ENCODE results near the gene RPA3. TPM values are rescaled to one million over a fixed set of nuclear protein-coding genes. Genes with fewer than 3 reads are reported as not detected.
"Not testable (repeated sequence)": the region's sequence is repeated elsewhere in the genome, so short reads cannot be mapped to it uniquely, and the experiment has no call there.

Gene RPA3
- total RNA-seq, 4 donors from 2014 or later, result 8.3 to 15.6 (median 10.3) TPM

- no peak for DNase-seq (ENCODE audit: low spot score in 2 of 2)
- intact Hi-C loops (cut with DNase I; ENCODE audit: low total_unique reads), result loop anchor here (10.0 kb wide), 1 partner anchor 73 kb away; no protein-coding TSS in a partner anchor
- TF ChIP-seq POLR2A (IDR thresholded peaks at IDR 0.05), result no peak
- no peak for TF ChIP-seq CTCF (IDR thresholded peaks at IDR 0.05)
- no peak overlapping the region for H3K4me3 ChIP-seq (ENCODE audit: low read depth, poor library complexity, severe bottlenecking)
Observed at GRCh38 chr7:7681936-7682329, 36.5 kb downstream of the RPA3 start.

- 21 to 23% methylated on average over 7 of the region's 7 CpGs for WGBS, 2 donors
Observed at GRCh38 chr7:7681191-7681935, 37.0 kb downstream of the RPA3 start.

GRCh38 chr7:7679640-7680039 is 38.8 kb downstream of the RPA3 start:
- not testable (repeated sequence) for H3K4me3 ChIP-seq (ENCODE audit: low read depth, poor library complexity, severe bottlenecking); DNase-seq (ENCODE audit: low spot score in 2 of 2)
- WGBS, 2 donors, result 98 to 100% methylated on average over 2 of the region's 2 CpGs
- intact Hi-C loops (cut with DNase I; ENCODE audit: low total_unique reads), result loop anchor here (10.0 kb wide), 1 partner anchor 75 kb away; no protein-coding TSS in a partner anchor

More at GRCh38 chr7:7681191-7681935, 37.0 kb downstream of the RPA3 start:
- intact Hi-C loops (cut with DNase I; ENCODE audit: low total_unique reads), result loop anchor here (10.0 kb wide), 1 partner anchor 73 kb away; no protein-coding TSS in a partner anchor
- peak in 1 of 2 donors; percentile 77 for DNase-seq (ENCODE audit: low spot score in 2 of 2)
- peak in 1 of 3 donors; percentile 27 for TF ChIP-seq CTCF (IDR thresholded peaks at IDR 0.05)
- TF ChIP-seq POLR2A (IDR thresholded peaks at IDR 0.05), result no peak
- H3K4me3 ChIP-seq (ENCODE audit: low read depth, poor library complexity, severe bottlenecking), result no peak overlapping the region

- intact Hi-C loops (cut with DNase I; ENCODE audit: low total_unique reads), result no loop called here
- no peak overlapping the region for H3K4me3 ChIP-seq (ENCODE audit: low read depth, poor library complexity, severe bottlenecking)
- DNase-seq (ENCODE audit: low spot score in 2 of 2), result no peak
- 63 to 69% methylated on average over 6 of the region's 6 CpGs for WGBS, 2 donors
- TF ChIP-seq POLR2A (IDR thresholded peaks at IDR 0.05) (no peak), CTCF (IDR thresholded peaks at IDR 0.05) (no peak)
Observed at GRCh38 chr7:7675686-7676085, 42.7 kb downstream of the RPA3 start.

- WGBS, 2 donors, result 81 to 89% methylated on average over 2 of the region's 2 CpGs
- no peak for TF ChIP-seq POLR2A (IDR thresholded peaks at IDR 0.05)
- no peak for TF ChIP-seq CTCF (IDR thresholded peaks at IDR 0.05)
- no peak overlapping the region for H3K4me3 ChIP-seq (ENCODE audit: low read depth, poor library complexity, severe bottlenecking)
- intact Hi-C loops (cut with DNase I; ENCODE audit: low total_unique reads), result no loop called here
- DNase-seq (ENCODE audit: low spot score in 2 of 2), result no peak
Observed at GRCh38 chr7:7673240-7673550, 45.2 kb downstream of the RPA3 start.

GRCh38 chr7:7672545-7673239 is 45.7 kb downstream of the RPA3 start:
- intact Hi-C loops (cut with DNase I; ENCODE audit: low total_unique reads), result no loop called here
- H3K4me3 ChIP-seq (ENCODE audit: low read depth, poor library complexity, severe bottlenecking), result no peak overlapping the region
- TF ChIP-seq POLR2A (IDR thresholded peaks at IDR 0.05), result no peak
- TF ChIP-seq CTCF (IDR thresholded peaks at IDR 0.05), result no peak
- DNase-seq (ENCODE audit: low spot score in 2 of 2), result no peak
- 86 to 90% methylated on average over 6 of the region's 6 CpGs for WGBS, 2 donors

Measured in lower leg skin (tissue), 4 donors.